Measurements from ENCODE around the gene OR56A5. TPM values are rescaled to one million over a fixed set of nuclear protein-coding genes. Genes with fewer than 3 reads are reported as not detected.
"Not testable (repeated sequence)": the region's sequence is repeated elsewhere in the genome, so short reads cannot be mapped to it uniquely, and the experiment has no call there.

The OR56A5 gene, protein sequence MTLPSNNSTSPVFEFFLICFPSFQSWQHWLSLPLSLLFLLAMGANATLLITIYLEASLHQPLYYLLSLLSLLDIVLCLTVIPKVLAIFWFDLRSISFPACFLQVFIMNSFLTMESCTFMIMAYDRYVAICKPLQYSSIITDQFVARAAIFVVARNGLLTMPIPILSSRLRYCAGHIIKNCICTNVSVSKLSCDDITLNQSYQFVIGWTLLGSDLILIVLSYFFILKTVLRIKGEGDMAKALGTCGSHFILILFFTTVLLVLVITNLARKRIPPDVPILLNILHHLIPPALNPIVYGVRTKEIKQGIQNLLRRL
- not detected for polyA plus RNA-seq (ENCODE audit: insufficient read length in 4 of 4)

DNA sequence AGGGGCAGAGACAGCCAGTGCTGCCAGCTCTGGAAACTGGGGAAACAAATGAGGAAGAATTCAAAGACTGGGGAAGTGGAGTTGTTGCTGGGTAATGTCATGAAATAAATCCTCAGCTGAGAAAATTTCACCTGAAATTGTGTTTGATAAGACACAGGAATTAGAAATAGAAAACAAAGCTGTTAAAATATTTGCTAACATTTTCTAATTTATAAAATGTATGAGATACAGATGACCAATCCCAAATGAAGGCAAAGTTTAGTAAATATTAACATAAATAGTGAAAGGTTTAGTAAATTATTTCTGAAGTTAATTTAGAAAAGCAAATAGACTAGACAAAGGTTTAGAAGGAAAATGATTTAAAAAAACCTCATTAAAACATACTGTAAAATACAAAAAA lies at the start of gene OR56A5:
Gene OR56A5, minus strand, starts transcription at position 101 of the 400 bp plus-strand sequence. Its CDS starts 0 bp downstream, at position 101.
- DNase-seq (ENCODE audit: low read depth in 4 of 4, low spot score in 3 of 4) = no peak

DNA sequence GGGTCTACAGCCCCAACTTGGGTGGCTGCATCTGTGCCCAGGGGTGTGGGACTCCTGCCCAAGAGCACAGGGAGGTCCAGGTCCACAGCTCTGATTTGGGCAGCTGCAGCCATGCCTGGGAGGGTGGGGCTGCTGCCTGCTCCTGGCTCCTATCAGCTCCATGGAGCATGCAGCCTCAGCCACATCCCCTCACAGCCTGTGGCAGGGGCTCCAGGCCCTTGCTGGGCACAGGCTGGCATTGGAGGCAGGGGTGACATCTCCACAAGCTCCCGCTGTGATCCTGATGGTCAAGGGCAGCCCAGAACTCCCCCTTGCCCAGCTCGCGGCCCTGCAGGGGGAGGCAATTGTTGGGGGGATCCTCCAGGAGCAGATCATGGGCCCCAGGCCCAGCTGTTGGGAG lies 44.7 kb upstream of the OR56A5 start:
- no peak for DNase-seq (ENCODE audit: low read depth in 4 of 4, low spot score in 3 of 4)

DNA sequence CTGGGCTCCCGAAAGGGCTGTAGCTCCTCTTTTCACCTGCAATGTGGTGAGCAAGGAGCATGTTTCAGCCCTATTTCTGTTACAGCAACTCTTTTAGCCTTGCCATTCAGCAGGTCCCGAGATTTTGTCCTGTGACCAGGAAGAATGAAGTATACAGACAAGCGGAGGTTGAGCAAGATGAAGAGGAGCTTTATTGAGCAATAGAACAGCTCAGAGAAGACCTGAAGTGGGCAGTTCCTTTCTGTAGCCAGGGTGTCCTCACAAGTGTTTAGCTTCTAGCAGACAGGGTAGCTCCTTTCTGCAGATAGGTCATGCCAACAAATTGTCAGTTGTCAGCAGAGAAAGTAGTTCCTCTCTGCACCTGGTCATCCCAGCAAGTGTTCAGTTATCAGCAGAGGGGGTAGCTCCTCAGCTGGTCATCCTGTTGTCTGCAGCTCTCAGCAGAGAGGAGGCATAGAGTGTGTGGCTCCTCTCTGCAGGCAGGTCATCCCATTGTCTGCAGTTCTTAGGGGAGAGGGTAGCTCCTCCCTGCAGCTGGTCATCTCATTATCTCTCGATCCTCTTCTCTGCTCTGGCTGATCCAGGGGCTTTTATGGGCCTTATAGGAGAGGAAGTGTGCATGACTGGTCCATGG lies 43.9 kb upstream of the OR56A5 start:
- no peak for DNase-seq (ENCODE audit: low read depth in 4 of 4, low spot score in 3 of 4)

DNA sequence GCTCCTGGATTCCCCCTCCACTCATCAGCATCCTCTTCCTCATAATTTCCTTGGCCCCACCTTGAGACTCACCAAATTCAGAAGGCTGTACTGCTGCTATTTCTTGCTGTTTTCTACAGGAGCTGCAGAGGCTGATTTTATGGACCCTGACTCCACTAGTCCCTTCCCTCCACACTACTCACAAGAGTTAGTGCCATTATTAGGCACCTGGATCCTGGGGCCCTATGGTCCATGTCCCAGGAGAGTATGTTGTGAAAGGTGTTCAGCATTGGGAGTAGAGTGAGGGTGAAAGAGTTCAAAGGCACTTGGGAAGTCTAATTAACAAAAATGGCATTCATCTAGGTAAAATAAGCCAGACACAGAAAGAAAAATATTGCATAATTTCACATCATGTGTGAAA lies 38.6 kb upstream of the OR56A5 start, which contains the start of gene OR56A4:
Gene OR56A4, minus strand, starts transcription at position 101 of the 400 bp plus-strand sequence. CDS start 3,954 bp downstream, outside the sequence.
- no peak for DNase-seq (ENCODE audit: low read depth in 4 of 4, low spot score in 3 of 4)

DNA sequence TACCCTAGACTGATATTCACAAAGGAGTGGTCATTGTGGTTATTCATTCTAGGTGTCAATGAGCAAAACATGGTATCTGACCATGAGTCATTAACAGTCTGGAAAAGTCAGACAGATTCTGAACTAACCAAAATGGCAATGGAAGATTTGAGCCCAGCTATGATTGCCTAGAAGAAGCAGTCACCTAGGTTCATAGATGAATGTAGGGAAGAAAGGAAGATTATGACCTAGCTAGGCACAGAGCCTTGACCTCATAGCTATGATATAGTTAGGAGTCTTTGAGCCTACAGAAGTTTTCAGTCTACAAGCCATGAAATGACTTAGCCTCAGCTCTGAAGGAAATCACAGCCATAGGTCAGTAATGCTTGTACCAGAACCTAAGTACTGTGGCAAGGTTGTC lies 38.1 kb upstream of the OR56A5 start:
- no peak for DNase-seq (ENCODE audit: low read depth in 4 of 4, low spot score in 3 of 4)

DNA sequence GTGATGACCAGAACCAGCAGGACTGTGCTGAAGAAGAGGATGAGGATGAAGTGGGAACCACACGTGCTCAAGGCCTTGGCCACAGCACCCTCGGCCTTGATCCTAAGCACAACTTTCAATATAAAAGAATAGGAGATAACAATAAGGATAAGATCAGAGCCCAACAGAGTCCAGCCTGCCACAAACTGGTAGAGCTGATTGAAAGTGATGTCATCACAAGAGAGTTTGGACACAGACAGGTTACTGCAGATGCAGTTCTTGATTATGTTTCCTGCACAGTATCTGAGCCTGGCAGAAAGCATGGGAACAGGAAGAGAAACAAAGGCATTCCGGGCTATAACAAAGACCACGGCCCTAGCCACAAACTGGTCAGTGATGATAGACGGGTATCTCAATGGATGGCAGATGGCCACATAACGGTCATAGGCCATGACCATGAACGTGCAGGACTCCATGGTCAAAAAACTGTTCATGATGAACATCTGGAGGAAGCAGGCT lies 34.0 kb upstream of the OR56A5 start:
- DNase-seq (ENCODE audit: low read depth in 4 of 4, low spot score in 3 of 4) = no peak

DNA sequence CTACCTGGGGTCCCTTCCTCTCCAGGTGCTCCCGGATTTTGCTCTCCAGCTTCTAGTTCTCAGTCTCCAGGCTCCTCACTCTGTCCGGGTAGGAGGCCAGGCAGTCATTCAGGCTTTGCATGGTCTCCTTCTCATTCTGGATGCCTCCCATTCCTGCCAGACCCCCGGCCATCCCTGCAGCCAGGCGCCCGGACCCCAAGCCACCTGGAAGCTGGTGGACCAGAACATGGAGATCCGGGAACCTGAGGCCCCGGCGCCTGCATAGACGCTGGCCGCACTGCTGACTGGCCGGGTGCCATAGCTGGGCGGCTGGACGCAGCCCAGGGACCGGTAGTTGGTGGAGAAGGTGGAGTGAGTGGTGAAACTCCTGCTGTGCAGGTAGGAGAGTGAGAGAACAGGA lies 26.5 kb upstream of the OR56A5 start:
- no peak for DNase-seq (ENCODE audit: low read depth in 4 of 4, low spot score in 3 of 4)

DNA sequence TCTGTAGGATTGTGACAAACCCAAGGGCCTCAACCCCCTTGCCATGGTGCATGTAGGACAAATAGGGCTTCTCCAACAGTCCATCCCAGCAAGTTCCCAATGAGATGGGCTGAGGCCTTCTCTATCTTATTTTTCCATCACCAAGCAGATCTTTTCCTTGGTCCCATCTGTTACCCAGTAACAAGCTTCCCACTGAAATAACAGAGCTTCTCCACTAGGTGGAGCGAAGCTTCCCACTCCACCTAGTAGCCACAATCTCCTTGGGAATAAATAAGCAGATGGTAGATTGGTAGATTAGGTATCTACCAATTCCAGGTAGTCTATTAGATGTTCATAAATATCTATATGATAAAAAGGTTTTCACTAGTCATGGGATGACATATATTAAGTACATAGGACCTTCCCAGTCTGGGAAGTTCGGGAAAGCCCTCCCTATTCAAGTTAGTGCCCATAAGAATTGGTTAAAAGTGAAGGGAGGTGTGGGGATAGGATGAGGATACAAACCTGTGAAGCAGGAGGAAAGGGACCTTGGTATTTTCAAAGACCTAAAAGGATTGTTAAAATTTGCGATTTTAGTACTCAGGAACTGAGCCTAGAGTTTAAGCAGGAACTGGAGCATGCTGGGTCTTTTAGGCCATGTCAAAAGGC lies 24.4 kb upstream of the OR56A5 start:
- no peak for DNase-seq (ENCODE audit: low read depth in 4 of 4, low spot score in 3 of 4)

DNA sequence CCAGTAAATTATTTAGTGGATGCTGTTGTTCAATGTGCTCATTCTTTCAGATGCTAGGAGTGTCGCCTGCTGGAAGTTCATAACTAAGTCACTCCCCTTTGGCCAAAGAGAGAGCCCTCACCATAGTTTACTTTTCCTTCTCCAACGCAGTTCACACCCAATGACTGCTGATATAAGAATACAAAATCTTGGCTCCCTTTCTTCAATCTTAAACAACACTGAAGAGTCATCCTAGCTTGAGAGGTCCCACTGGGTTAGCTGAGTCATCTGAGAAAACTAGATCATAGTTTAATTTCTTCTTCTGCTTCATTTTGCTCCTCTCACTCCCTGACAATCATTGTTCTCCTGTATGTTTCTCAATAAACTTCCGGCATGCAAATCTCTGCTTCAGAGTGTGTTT lies 23.9 kb upstream of the OR56A5 start:
- DNase-seq (ENCODE audit: low read depth in 4 of 4, low spot score in 3 of 4) = no peak

DNA sequence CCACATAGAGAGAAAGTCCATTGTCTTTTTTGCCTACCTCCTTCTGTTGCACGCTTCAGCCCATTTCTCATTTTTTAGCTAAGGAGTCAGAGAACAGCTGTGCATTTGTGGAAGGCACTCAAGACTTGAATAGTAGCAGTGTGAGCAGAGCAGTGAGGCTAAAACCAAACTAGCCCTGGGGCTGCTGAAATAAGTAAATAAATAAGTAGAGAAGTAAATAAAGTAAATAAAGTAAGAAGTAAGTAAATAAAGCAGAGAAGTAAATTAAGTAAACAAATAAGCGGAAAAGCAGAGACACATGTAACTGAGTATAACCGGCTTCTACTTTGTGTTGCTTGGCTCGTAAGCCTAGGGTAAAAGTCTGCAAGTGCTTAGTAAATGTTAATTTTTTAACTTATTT lies 20.9 kb upstream of the OR56A5 start:
- DNase-seq (ENCODE audit: low read depth in 4 of 4, low spot score in 3 of 4) = no peak

DNA sequence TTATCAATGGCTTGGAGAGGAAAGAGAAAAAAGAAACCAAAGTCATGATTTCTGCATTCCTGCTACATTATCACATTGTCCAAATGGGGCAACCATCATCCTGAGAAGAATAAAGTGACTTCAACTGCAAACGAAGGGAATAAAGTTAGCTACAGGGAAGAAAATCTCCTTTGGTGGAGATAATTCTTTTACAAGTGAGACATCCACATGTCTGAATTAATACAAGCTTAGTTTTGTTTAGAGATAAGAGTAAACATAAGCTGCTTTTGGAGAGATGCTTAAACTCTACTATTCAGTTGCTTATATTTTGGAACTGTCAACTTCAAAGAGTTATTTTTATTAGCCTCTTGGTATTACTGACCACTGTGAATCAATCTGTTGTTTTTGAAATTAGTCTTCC lies 18.6 kb upstream of the OR56A5 start, which contains the start of gene OR52L1:
Gene OR52L1, minus strand, starts transcription at position 101 of the 400 bp plus-strand sequence. Its CDS starts 55 bp downstream, at position 46.
- no peak for DNase-seq (ENCODE audit: low read depth in 4 of 4, low spot score in 3 of 4)

DNA sequence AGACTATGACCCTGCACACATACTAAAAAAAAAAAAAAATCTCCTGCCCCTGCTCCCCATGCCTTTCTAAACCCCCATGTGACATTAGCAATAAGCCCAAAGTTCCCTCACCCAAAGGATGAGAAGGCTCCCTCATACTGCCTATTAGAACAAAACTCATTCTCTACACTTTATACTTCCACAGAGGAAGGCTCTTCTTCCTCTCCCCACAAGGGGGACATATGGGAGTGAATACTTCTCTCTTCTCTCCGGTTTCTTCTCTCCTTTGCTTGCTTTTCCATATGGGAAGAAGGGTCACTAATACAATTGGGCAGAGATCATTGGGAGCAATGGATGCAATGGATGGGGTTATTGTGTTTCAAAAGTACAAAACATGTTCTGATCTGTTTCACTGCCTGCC lies 15.1 kb upstream of the OR56A5 start:
- DNase-seq (ENCODE audit: low read depth in 4 of 4, low spot score in 3 of 4) = no peak

DNA sequence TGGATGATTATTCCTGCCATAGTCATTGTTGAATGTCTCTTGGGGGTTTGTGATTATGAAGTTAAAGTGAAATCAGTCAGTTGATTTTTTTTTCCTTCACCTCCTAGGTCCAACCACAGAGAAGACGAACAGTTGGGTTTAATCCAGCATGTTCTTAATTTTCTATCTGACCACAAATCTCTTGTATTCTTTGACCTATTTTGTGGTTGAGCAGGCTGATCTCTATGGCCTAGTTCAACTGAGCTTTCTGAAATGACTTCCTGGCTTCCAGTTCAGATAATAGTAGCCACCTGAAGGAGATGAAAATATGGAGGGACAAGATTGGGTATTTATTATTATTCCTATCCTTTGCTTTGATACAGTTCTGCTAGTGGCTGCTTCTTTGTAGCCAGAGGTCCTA lies 5.2 kb upstream of the OR56A5 start:
- no peak for DNase-seq (ENCODE audit: low read depth in 4 of 4, low spot score in 3 of 4)

DNA sequence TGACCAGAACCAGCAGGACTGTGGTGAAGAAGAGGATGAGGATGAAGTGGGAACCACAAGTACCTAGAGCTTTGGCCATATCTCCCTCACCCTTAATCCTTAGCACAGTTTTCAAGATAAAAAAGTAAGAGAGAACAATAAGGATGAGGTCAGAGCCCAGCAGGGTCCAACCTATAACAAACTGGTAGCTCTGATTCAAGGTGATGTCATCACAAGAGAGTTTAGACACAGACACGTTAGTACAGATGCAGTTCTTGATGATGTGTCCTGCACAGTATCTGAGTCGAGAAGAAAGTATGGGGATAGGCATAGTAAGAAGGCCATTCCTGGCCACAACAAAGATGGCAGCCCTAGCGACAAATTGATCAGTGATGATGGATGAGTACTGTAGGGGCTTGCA lies 586 bp downstream of the OR56A5 start:
- DNase-seq (ENCODE audit: low read depth in 4 of 4, low spot score in 3 of 4) = no peak

DNA sequence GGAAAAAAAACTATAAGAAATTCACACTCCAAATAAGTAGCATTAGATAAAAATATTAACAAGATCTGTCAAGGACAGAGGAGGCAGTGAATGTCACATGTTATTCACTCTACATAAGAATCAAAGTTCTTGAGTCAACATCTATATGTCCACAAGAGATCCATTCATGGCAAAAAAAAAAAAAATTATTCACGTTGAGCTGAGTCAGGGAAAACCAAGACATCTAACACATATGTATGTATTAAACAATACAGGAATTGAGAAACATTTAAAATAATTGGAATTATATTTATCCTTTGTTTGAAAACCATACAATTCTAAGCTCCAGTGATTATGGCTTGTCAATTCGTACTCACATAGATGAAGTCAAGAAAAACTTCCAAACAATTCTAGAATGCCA lies 1.3 kb downstream of the OR56A5 start:
- DNase-seq (ENCODE audit: low read depth in 4 of 4, low spot score in 3 of 4) = no peak

DNA sequence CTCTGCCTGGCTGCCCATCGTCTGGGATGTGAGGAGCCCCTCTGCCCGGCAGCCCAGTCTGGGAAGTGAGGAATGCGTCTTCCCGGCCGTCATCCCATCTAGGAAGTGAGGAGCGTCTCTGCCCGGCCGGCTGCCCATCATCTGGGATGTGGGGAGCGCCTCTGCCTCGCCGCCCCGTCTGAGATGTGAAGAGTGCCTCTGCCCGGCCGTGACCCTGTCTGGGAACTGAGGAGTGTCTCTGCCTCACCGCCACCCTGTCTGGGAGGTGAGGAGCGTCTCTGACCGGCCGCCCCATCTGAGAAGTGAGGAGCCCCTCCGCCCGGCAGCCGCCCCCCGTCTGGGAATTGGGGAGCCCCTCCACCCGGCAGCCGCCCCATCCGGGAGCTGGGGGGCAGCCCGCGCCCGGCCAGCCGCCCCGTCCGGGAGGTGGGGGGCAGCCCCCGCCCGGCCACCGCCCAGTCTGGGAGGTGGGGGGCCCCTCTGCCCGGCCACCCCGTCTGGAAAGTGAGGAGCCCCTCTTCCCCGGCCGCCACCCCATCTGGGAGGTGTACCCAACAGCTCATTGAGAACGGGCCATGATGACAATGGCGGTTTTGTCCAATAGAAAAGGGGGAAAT lies 7.5 kb downstream of the OR56A5 start:
- DNase-seq (ENCODE audit: low read depth in 4 of 4, low spot score in 3 of 4) = not testable (repeated sequence)

DNA sequence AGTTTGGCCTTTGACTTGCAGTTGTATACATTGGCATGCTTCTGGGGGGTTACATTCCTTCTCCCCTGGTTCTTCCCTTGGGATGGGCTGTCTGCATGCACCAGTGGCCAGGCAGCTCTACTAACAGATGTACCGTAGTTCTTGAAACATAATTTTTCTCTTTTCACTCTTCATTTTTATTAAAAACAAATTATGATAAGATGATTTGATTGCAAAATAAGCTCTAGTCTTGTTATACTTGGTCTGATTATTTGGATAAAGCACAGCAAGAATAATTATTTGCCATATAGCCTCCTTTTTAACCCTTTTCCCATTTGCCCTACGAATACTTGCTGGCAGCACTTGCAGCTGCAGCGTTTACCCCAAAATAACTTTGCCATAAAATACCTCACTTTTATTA lies 12.7 kb downstream of the OR56A5 start:
- DNase-seq (ENCODE audit: low read depth in 4 of 4, low spot score in 3 of 4) = no peak

DNA sequence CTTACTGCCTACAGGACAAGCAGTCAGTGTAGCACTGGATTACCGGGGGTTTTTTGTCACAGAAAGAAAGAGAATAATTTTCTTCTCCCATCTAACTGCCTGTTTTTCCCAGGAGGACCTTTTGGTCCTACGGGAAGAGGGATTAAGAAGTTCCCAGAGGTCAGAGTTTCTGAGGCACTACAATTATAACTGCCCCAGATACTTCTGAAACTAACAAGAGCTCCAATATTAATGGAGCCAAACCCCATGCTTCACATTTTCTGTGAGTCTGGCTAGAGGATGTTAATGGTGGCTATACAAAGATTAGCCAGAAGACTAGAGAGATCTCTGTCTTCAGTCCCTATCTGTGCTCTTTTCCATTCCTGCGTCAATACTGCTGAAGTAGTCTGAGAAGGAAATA lies 26.3 kb downstream of the OR56A5 start, which contains the start of gene OR56A3:
Gene OR56A3, plus strand, starts transcription at position 301 of the 400 bp plus-strand sequence. CDS start 5,096 bp downstream, outside the sequence.
- no peak for DNase-seq (ENCODE audit: low read depth in 4 of 4, low spot score in 3 of 4)

DNA sequence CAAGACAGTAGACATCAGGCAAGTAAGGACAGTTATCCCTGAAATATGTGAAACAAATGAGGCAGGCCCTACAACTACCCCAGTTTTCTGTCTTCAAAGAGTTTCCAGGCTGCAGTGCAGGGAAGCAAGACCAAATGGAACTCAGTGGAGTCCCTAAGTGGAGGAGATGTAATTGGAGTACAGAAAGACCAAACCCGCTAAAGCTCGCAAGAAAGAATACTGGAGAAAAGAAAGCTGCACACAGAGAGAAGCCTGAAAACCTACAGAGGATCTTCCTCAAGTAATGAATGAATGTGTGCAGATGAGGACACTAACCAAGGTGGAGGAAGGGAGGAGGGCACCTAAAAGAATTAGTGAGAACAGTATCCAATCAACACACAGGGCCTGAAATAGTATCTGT lies 27.5 kb downstream of the OR56A5 start:
- no peak for DNase-seq (ENCODE audit: low read depth in 4 of 4, low spot score in 3 of 4)

DNA sequence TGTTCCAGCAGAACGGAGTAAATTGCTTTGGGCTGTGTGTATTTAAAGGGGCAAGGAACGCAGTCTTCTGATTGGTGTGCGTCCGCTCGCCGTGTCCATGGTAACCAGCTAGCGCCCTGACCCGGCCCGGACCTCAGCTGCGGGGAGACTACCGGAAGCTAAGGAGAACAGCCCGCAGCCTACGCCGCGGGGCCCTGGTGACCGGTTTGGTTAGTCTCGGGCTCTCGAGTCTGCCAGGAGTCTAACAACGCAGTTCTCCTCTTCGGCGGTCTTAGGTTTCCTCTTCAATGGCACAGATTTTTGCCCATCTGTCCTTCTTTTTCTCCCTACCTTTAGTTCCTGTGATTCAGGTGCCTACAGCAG lies 29.7 kb downstream of the OR56A5 start:
- no peak for DNase-seq (ENCODE audit: low read depth in 4 of 4, low spot score in 3 of 4)

All from left renal pelvis (tissue), 4 donors.